Nephron progenitor cell (in vitro differentiated cells): ENCODE measurements around the gene KIF6.

Experiments
- DNase-seq: peaks from one replicate; pipeline ENCODE4 v3.0.0; 2021
- H3K27ac Mint-ChIP-seq: 2 replicates; pipeline ENCODE4 v1.8.0; 2021; ENCODE audit warnings: mild to moderate bottlenecking, moderate library complexity, mixed read lengths
- H3K27me3 Mint-ChIP-seq: 2 replicates; pipeline ENCODE4 v1.8.0; 2021; ENCODE audit warnings: mild to moderate bottlenecking, low read depth, mixed read lengths; ENCODE audit not compliant: poor library complexity
- H3K36me3 Mint-ChIP-seq: 2 replicates; pipeline ENCODE4 v1.8.0; 2021; ENCODE audit warnings: low read depth, mixed read lengths
- H3K4me1 Mint-ChIP-seq: 2 replicates; pipeline ENCODE4 v1.8.0; 2021; ENCODE audit warnings: mixed read lengths
- H3K4me3 Mint-ChIP-seq: 2 replicates; pipeline ENCODE4 v1.8.0; 2021; ENCODE audit warnings: mild to moderate bottlenecking, moderate library complexity, mixed read lengths
- H3K9me3 Mint-ChIP-seq: 2 replicates; pipeline ENCODE4 v1.8.0; 2021; ENCODE audit warnings: mild to moderate bottlenecking, moderate library complexity, mixed read lengths
- CTCF ChIP-seq: fragments of 200-600 bp; sonication (generic); IDR thresholded peaks from 2 replicates; pipeline ENCODE4 v1.5.0; 2021; ENCODE audit warnings: antibody characterized with exemption

The KIF6 gene

GRCh38 chr6:39425346-39426072, 299.7 kb downstream of the KIF6 start:
- DNase-seq = no peak
- H3K36me3 Mint-ChIP-seq = no peaks in the 10 kb centered on the region
- TF ChIP-seq CTCF = no peak
- H3K4me3 Mint-ChIP-seq = no peak overlapping the region
- no peaks in the 10 kb centered on the region for H3K9me3 Mint-ChIP-seq
- H3K4me1 Mint-ChIP-seq = peaks cover under 1% of the 10 kb centered on the region
- peaks cover 3% of the 10 kb centered on the region for H3K27me3 Mint-ChIP-seq
- no peak overlapping the region for H3K27ac Mint-ChIP-seq

- peaks cover 3% of the 10 kb centered on the region for H3K27me3 Mint-ChIP-seq
- H3K27ac Mint-ChIP-seq = no peak overlapping the region
- no peak for DNase-seq
- no peaks in the 10 kb centered on the region for H3K9me3 Mint-ChIP-seq
- no peak overlapping the region for H3K4me3 Mint-ChIP-seq
- H3K36me3 Mint-ChIP-seq = no peaks in the 10 kb centered on the region
- TF ChIP-seq CTCF = no peak
- H3K4me1 Mint-ChIP-seq = no peaks in the 10 kb centered on the region
Measured at GRCh38 chr6:39424831-39425230, 300.4 kb downstream of the KIF6 start.

GRCh38 chr6:39422238-39422637, 303.0 kb downstream of the KIF6 start:
- Mint-ChIP-seq H3K4me3 (no peak overlapping the region), H3K27ac (no peak overlapping the region), H3K9me3 (no peaks in the 10 kb centered on the region), H3K27me3 (peaks cover 3% of the 10 kb centered on the region), H3K36me3 (no peaks in the 10 kb centered on the region), H3K4me1 (no peaks in the 10 kb centered on the region)
- TF ChIP-seq CTCF = no peak
- no peak for DNase-seq

- TF ChIP-seq CTCF = no peak
- no peak overlapping the region for H3K27ac Mint-ChIP-seq
- no peak overlapping the region for H3K4me3 Mint-ChIP-seq
Measured at GRCh38 chr6:39421383-39422225, 303.6 kb downstream of the KIF6 start.

GRCh38 chr6:39420300-39421265, 304.6 kb downstream of the KIF6 start:
- Mint-ChIP-seq H3K27ac (no peak overlapping the region), H3K9me3 (no peaks in the 10 kb centered on the region)

More at GRCh38 chr6:39421383-39422225, 303.6 kb downstream of the KIF6 start:
- DNase-seq = no peak
- H3K9me3 Mint-ChIP-seq = no peaks in the 10 kb centered on the region
- peaks cover 3% of the 10 kb centered on the region for H3K27me3 Mint-ChIP-seq
- H3K4me1 Mint-ChIP-seq = no peaks in the 10 kb centered on the region
- no peaks in the 10 kb centered on the region for H3K36me3 Mint-ChIP-seq

More at GRCh38 chr6:39420300-39421265, 304.6 kb downstream of the KIF6 start:
- no peaks in the 10 kb centered on the region for H3K4me1 Mint-ChIP-seq
- H3K27me3 Mint-ChIP-seq = peaks cover 3% of the 10 kb centered on the region
- no peak for TF ChIP-seq CTCF
- no peak for DNase-seq
- H3K4me3 Mint-ChIP-seq = no peak overlapping the region
- H3K36me3 Mint-ChIP-seq = no peaks in the 10 kb centered on the region
